Adrenal gland (tissue), 5 donors: Measurements from ENCODE around the gene DHRS7B.

Source experiments
- CTCF ChIP-seq, 6 experiments: fragments of 450-650 bp in 4 of 6; fragments of 200-600 bp in 2 of 6; sonication (generic) in 1 of 6; IDR thresholded peaks; 1 replicate in 5 of 6; 2 replicates in 1 of 6; pipeline versions ENCODE4 v1.5.1 to v1.8.0; 2016 to 2021; ENCODE audit warnings: antibody characterized with exemption in 6 of 6, mild to moderate bottlenecking in 2 of 6, moderate library complexity in 1 of 6
- POLR2A ChIP-seq, 2 donors: fragments of 450-650 bp; IDR thresholded peaks; one replicate each; pipeline ENCODE4 v1.6.1; 2017; ENCODE audit warnings: antibody characterized with exemption in 2 of 2, mild to moderate bottlenecking in 2 of 2, moderate library complexity in 1 of 2
- donor health status: DM: no; HTN: no; CAD: no.

- TF ChIP-seq CTCF (IDR thresholded peaks at IDR 0.05) (no peak), POLR2A (IDR thresholded peaks at IDR 0.05) (no peak)
Observed at GRCh38 chr17:21124086-21124485, 2.7 kb upstream of the DHRS7B start.
